GM12878 (cell line): Measurements from ENCODE around the gene ARL15.

Experiments used
- CEBPB ChIP-seq, 2 experiments: fragments of 150-350 bp in 1 of 2; IDR thresholded peaks; 2 replicates each; pipeline ENCODE4 v1.6.1; 2012 to 2014; ENCODE audit warnings: low read depth in 2 of 2, low read length in 2 of 2, borderline replicate concordance in 1 of 2, inconsistent platforms in 1 of 2
- CREB1 ChIP-seq: IDR thresholded peaks from 2 replicates; pipeline ENCODE4 v1.6.1; 2012; ENCODE audit warnings: low read depth, mild to moderate bottlenecking, inconsistent platforms
- NRF1 ChIP-seq: conservative IDR thresholded peaks from 2 replicates; pipeline ENCODE4 v1.6.1; 2011; ENCODE audit warnings: mild to moderate bottlenecking, low read depth, low read length, improper control_type of control experiment
- POLR2A ChIP-seq: IDR thresholded peaks from 2 replicates; pipeline ENCODE4 v1.6.1; 2011; ENCODE audit warnings: low read depth, mild to moderate bottlenecking, low read length
- TF ChIP-seq, protein P1 (sequence below), 3 experiments: IDR thresholded peaks in 2 of 3; conservative IDR thresholded peaks in 1 of 3; 2 replicates each; pipeline ENCODE4 v1.5.1; 2011; ENCODE audit warnings: low read depth in 3 of 3, low read length in 3 of 3, mild to moderate bottlenecking in 3 of 3, control low read depth in 2 of 3, moderate library complexity in 2 of 3, inconsistent platforms in 1 of 3, mixed read lengths in 1 of 3; ENCODE audit not compliant: control insufficient read depth in 2 of 3, insufficient read depth in 1 of 3; ENCODE audit errors: extremely low read depth in 1 of 3

DNA sequence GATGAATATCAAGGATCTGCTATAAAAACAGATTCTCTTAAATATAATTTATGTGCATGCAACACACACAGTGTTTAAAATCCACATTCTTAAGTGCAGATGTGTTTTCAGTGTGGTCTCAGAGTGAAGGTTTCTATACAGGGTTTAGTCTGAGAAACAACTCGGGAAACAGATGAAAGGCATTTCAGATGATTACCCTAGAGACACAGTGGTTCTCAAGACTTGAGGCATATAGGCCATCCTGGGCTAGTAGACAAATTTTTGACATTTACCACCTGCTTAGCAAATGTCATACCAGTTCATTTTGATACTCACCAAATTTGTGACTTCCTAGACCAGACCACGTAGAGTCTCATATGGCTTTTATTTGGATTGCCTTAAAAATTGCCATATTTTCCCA lies 216.5 kb downstream of the ARL15 start:
- TF ChIP-seq POLR2A, result no peak
- TF ChIP-seq, protein P1, sequence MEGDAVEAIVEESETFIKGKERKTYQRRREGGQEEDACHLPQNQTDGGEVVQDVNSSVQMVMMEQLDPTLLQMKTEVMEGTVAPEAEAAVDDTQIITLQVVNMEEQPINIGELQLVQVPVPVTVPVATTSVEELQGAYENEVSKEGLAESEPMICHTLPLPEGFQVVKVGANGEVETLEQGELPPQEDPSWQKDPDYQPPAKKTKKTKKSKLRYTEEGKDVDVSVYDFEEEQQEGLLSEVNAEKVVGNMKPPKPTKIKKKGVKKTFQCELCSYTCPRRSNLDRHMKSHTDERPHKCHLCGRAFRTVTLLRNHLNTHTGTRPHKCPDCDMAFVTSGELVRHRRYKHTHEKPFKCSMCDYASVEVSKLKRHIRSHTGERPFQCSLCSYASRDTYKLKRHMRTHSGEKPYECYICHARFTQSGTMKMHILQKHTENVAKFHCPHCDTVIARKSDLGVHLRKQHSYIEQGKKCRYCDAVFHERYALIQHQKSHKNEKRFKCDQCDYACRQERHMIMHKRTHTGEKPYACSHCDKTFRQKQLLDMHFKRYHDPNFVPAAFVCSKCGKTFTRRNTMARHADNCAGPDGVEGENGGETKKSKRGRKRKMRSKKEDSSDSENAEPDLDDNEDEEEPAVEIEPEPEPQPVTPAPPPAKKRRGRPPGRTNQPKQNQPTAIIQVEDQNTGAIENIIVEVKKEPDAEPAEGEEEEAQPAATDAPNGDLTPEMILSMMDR (IDR thresholded peaks at IDR 0.05 in 2 of 3, conservative IDR thresholded peaks at IDR 0.05 in 1 of 3; ENCODE audit: control insufficient read depth in 2 of 3, extremely low read depth in 1 of 3, insufficient read depth in 1 of 3, low read depth in 3 of 3, low read length in 3 of 3), result no peak
- TF ChIP-seq CREB1, result no peak
- TF ChIP-seq NRF1, result no peak
- TF ChIP-seq CEBPB (IDR thresholded peaks at IDR 0.05; ENCODE audit: borderline replicate concordance in 1 of 2, low read depth in 2 of 2, low read length in 2 of 2), result no peak
